ENCODE results near the gene IFI44. TPM values are rescaled to one million over a fixed set of nuclear protein-coding genes. Genes with fewer than 3 reads are reported as not detected.

IFI44 gene
- total RNA-seq, 1 donor from 2014 or later: 5.9 TPM

- no peak for DNase-seq (ENCODE audit: low spot score in 2 of 2)
- Histone ChIP-seq H3K27ac (no peak overlapping the region), H3K9me3 (peaks cover 0 to 6% of the 10 kb centered on the region in 2 donors), H3K4me1 (no peaks in the 10 kb centered on the region), H3K4me3 (no peak overlapping the region), H3K36me3 (no peaks in the 10 kb centered on the region), H3K27me3 (no peaks in the 10 kb centered on the region)
- no peak for TF ChIP-seq CTCF (IDR thresholded peaks at IDR 0.05)
- intact Hi-C loops (cut with DNase I): no loop called here
These were observed 9.2 kb upstream of the IFI44 start for GRCh38 chr1:78640462-78640861.

DNA sequence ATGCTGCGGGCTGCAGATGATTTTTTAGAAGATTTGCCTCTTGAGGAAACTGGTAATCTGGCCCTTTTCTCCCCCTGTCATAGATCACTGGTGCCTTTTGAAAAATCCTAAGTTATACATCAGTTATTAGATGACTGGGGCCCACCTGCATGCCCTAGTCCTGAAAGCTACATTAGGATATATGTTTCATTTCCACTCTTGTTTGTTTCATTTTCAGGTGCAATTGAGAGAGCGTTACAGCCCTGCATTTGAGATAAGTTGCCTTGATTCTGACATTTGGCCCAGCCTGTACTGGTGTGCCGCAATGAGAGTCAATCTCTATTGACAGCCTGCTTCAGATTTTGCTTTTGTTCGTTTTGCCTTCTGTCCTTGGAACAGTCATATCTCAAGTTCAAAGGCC is 8.1 kb upstream of the IFI44 start:
- peaks cover 0 to 6% of the 10 kb centered on the region in 2 donors for H3K9me3 ChIP-seq

DNA sequence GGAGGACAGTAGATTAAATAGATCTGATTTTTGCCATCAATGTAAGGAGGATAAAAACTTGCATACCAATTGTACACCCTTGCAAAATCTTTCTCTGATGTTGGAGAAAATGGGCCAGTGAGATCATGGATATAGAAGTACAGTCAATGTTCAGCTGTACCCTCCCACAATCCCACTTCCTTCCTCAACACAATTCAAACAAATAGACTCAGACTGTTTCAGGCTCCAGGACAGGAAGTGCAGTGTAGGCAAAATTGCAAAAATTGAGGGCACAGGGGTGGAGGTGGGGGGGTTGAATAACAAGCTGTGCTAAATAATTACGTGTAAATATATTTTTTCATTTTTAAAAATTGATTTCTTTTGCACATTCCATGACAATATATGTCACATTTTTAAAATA is 3.9 kb upstream of the IFI44 start:
- Histone ChIP-seq H3K27ac (no peak overlapping the region), H3K9me3 (peaks cover 0 to 6% of the 10 kb centered on the region in 2 donors), H3K4me1 (no peaks in the 10 kb centered on the region), H3K27me3 (no peaks in the 10 kb centered on the region), H3K4me3 (no peak overlapping the region), H3K36me3 (no peaks in the 10 kb centered on the region)
- TF ChIP-seq CTCF (IDR thresholded peaks at IDR 0.05): no peak
- no peak for DNase-seq (ENCODE audit: low spot score in 2 of 2)
- intact Hi-C loops (cut with DNase I): no loop called here

More for the DNA sequence above, 8.1 kb upstream of the IFI44 start:
- no peaks in the 10 kb centered on the region for H3K4me1 ChIP-seq
- TF ChIP-seq CTCF (IDR thresholded peaks at IDR 0.05): no peak
- no peak overlapping the region for H3K27ac ChIP-seq
- no peaks in the 10 kb centered on the region for H3K27me3 ChIP-seq
- no peaks in the 10 kb centered on the region for H3K36me3 ChIP-seq
- intact Hi-C loops (cut with DNase I): no loop called here
- DNase-seq (ENCODE audit: low spot score in 2 of 2): no peak
- no peak overlapping the region for H3K4me3 ChIP-seq

DNA sequence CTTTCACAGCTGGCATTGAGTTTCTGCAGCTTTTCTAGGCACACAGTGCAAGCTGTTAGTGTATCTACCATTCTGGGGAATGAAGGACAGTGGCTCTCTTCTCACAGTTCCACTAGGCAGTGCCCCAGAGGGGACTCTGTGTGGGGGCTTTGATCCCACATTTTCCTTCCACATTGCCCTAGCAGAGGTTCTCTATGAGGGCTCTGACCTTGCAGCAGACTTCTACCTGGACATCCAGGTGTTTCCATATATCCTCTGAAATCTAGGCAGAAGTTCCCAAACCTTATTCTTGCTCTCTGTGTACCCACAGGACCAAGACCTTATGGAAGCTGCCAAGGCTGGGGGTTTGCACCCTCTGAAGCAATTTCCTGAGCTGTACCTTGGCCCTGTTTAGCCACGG is 2.4 kb upstream of the IFI44 start:
- no peak overlapping the region for H3K27ac ChIP-seq
- DNase-seq (ENCODE audit: low spot score in 2 of 2): no peak
- no peaks in the 10 kb centered on the region for H3K4me1 ChIP-seq
- H3K36me3 ChIP-seq: no peaks in the 10 kb centered on the region
- H3K27me3 ChIP-seq: no peaks in the 10 kb centered on the region
- no peak for TF ChIP-seq CTCF (IDR thresholded peaks at IDR 0.05)
- intact Hi-C loops (cut with DNase I): no loop called here
- no peak overlapping the region for H3K4me3 ChIP-seq
- H3K9me3 ChIP-seq: peaks cover 0 to 6% of the 10 kb centered on the region in 2 donors

GRCh38 chr1:78650114-78650660 is 556 bp downstream of the IFI44 start:
- intact Hi-C loops (cut with DNase I): no loop called here
- Histone ChIP-seq H3K9me3 (no peaks in the 10 kb centered on the region), H3K4me3 (peak overlapping the region; percentile 38 to 54), H3K4me1 (no peaks in the 10 kb centered on the region), H3K27me3 (no peaks in the 10 kb centered on the region), H3K36me3 (no peaks in the 10 kb centered on the region), H3K27ac (peak overlapping the region in 1 of 2 donors; percentile 14)
- no peak for TF ChIP-seq CTCF (IDR thresholded peaks at IDR 0.05)
- no peak for DNase-seq (ENCODE audit: low spot score in 2 of 2)

DNA sequence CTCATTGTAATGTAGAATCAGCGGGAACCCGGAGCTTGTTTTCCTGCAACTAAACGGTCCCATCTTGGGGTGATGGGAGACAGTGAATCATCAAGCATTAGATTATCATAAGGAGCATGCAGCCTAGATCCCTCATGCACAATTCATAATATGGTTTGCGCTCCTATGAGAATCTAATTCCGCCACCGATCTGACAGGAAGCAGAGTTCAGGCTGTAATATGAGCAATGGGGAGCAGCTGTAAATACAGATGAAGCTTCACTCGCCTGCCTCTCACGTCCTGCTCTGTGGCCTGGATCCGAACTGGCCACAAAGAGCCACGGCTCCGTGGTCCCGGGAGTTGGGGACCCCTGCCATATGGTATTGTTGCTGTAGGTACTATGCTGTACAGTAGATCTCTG is 1.6 kb downstream of the IFI44 start:
- no peak for TF ChIP-seq CTCF (IDR thresholded peaks at IDR 0.05)
- H3K4me1 ChIP-seq: no peaks in the 10 kb centered on the region
- DNase-seq (ENCODE audit: low spot score in 2 of 2): no peak
- peak overlapping the region; percentile 38 to 54 for H3K4me3 ChIP-seq
- H3K36me3 ChIP-seq: no peaks in the 10 kb centered on the region
- H3K27me3 ChIP-seq: no peaks in the 10 kb centered on the region
- intact Hi-C loops (cut with DNase I): no loop called here
- no peak overlapping the region for H3K27ac ChIP-seq
- H3K9me3 ChIP-seq: no peaks in the 10 kb centered on the region
